HG02588 (cell line): ENCODE results near the gene CLMP.

ENCODE experiments used
- ATAC-seq: cut with Tn5 transposase; IDR thresholded peaks from one replicate; pipeline ENCODE4 v1.9.1; 2021; ENCODE audit warnings: mild to moderate bottlenecking, moderate library complexity; ENCODE audit not compliant: unreplicated experiment

CLMP gene

DNA sequence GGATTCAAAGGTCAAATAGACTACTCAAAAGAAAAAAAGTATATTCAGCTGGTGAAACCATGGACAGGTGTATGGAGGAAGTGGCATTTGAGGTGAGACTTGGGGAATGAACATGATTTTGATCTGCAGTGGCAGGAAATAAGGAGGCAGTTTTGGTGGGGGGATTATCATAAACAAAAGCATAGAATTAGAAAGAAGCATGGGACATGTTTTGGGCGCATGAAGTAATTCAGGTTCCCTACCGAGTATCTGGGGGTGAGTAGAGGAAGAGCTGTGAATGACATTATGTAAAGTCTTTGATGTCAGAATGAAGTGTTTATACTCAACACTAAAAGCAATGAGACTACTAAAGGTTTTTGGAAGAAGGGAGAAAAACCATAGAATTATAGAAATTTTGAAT lies 3.1 kb downstream of the CLMP start:
- no peak for ATAC-seq

GRCh38 chr11:123190518-123190917 lies 4.5 kb downstream of the CLMP start:
- no peak for ATAC-seq

- ATAC-seq, result no peak
Measured at GRCh38 chr11:123188508-123189165, 6.4 kb downstream of the CLMP start.

DNA sequence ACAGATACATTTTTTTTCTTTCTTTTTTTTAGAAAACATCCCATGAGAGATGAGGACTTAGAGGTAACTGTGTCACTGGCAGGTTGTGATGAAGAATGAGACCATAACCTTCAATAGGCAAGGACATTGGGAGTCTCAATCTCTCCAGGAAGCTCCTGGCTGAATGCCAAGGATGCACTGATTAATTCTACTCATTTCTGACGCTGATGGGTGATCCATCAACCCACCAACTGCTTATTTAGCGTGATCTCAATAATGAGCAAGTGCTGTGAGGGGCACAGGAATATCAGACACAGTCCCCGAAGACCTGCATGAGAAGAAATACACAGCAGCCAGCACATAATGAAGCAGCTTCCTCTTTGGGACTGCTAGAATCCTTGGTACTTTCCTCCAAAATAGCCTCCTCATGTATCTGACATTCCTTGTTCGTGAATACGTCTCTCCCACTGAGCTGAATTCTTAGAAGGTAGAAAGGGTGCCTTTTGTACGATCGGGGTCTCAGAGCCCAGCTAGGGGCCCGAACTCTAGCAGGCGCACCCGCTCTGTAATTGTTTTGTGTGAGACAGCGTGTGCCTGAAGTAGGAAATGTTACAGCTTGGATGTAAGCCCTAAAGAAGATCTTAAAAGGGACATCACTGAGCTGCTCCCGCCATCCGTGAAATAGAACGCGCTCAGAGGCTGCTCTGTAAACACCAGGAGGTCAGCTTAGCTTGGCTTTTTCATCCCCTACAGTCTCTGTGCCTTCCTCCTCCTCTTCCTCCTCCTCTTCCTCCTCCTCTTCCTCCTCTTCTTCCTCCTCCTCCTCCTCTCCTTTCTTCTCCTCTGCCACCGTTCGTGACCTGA lies 7.2 kb downstream of the CLMP start:
- ATAC-seq, result no peak

DNA sequence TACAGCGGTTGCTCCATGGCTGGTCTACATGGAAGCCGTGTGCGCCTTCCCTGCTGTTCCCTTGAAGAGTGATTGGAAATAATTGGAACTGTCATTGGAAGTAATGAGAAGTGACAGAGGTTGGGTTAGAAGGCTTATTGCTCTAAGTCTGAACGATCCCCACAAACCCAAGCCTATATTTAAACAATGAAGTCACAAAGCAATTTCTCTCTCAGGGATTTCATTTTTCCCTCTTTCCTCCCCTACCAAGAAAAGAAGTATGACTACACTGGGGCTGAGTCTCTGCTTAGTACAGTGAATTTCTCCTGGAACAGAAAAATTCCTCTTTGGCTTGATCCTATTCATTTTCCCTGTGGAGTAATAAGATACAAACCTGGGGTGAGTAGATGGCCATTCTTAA lies 7.8 kb downstream of the CLMP start:
- no peak for ATAC-seq

- ATAC-seq, result no peak
Measured at GRCh38 chr11:123186286-123186685, 8.8 kb downstream of the CLMP start.

- ATAC-seq, result no peak
Measured at GRCh38 chr11:123185326-123185725, 9.7 kb downstream of the CLMP start.

DNA sequence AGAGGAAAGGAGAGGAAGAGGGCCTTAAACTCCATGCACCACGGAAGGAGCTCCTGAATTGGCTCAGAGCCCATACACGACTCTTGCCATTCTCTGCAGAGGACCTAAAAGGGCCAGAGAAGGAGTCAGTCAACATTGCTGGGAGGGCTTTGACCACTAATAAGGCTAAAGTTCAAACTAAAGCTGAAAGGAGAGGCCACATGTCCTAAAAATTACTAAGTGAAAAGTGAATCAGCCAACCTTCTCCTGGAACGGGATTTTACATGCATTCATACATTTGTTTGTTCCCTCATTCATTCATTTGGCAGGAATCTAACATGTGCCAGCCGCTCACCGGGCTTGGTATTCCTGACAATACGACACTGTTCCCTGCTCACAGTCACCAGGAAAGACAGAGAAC lies 10.5 kb downstream of the CLMP start:
- no peak for ATAC-seq

GRCh38 chr11:123183391-123184099 lies 11.5 kb downstream of the CLMP start:
- ATAC-seq, result no peak

DNA sequence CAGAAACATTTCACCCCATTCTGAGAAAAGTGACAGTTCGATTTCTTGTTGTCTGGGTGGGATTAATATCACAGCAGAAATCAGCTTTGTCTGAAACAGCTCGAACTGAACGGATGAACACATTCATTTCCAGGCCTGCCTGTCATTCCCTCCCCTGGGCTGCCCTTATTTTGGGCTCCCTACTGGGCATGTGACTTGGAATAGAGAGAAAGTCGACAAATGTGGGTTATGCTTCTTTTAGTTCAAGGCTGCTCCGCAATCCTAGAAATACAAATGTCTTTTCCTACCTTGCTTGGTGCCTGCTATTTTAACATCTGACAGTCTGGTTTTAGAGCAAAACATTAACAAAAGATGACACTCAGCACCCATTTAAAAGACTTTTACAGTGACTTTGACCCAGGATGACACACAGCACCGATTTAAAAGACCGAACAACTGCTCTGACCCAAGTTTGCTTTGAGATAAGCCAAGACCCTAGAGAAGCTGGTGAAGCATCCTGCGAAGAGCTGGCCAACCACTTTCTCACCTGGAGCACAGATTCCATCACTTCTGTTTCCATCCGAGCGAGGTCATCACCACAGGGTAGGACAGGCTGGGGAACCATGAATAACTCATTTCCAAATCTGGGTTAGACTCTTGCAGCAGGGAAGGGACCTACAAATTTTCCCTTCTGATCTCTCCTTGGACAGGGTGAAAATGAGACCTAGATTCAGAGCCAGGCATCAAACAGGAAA lies 13.1 kb downstream of the CLMP start:
- ATAC-seq, result no peak

- ATAC-seq, result no peak
Measured at GRCh38 chr11:123181075-123181474, 14.0 kb downstream of the CLMP start.

DNA sequence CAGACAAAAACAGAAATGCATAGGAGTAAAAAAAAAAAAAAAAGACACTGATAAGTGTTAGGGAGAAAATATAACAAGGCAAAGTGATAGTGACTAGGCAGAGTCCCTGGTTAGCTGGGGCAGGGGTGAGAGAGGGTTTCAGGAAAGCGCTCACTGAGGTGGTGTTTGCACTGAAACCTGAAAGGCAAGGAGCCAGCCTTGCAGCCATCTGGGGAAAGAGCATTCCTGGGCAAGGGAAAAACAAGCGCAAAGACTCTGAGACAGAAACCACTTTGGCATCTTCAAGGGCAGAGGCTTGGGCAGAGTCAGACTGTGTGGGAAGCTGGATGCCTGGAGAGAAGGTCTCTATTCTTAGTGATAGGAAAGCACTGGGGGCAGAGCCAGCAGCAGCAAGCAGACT lies 14.5 kb downstream of the CLMP start:
- no peak for ATAC-seq

- ATAC-seq, result no peak
Measured at GRCh38 chr11:123180166-123180565, 14.9 kb downstream of the CLMP start.

DNA sequence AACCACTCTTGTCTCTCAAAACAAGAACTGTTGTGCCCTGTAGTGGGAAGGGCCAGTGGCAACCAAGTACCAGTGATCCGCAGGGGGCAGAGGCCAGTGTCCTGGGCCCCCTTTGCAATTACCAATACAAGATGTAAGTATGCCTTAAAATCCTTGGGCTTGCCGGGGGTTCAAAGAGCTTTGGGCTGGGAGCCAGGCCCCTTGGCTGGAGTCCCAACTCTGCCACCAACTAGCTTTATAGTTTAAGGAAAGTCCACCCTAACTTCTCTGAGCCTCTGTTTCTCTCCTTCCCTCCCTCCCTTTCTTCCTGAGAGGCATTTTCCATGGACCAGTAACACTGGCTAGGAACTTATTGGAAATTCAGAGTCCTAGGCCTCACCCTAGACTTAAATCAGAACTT lies 15.5 kb downstream of the CLMP start:
- no peak for ATAC-seq

- ATAC-seq, result no peak
Measured at GRCh38 chr11:123178186-123178585, 16.9 kb downstream of the CLMP start.

GRCh38 chr11:123176785-123177184 lies 18.3 kb downstream of the CLMP start:
- ATAC-seq, result no peak

DNA sequence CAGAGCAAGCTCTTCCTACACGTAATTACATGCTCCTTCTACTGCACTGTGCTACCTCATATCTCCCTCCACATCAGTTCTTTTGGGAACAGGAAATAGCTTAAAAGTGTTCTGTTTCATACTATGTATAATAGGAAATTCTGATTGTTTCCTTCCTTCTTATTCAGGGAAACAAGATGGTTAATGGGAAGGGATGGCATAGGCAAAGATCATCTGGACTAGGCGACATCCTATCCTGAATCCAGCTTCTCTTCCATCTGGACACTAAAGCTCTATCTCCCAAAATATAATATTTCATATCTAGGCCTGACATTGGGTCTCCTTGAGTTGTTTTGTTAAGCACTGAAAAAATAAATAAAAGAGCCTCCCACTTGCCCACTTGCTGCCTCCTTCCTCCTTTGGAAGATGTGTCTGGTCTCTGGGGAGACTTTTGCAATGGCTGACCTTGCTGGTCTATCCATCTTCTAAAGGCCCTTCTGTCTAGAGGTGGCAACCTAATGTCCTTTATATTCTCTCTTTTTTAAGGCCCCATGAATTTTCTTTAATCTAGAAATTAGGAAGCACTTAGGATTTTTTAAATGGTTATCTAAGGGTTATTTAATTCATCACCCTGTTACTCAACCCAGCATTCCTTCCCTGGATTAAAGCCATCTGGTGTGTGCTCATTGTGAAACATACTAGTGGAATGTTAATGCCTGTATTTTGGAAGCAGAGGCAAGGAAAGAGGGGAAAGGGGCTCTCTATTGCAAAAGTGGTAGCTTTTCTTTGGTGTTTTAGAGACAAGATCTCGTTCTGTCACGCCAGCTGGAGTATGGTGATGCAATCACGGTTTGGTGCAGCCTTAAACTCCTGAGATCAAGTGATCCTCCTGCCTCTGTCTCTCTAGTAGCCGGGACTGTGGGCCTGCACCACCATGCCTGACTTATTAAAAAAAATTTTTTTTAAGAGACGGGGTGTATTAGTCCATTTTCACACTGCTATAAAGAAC lies 20.6 kb downstream of the CLMP start:
- ATAC-seq, result no peak

DNA sequence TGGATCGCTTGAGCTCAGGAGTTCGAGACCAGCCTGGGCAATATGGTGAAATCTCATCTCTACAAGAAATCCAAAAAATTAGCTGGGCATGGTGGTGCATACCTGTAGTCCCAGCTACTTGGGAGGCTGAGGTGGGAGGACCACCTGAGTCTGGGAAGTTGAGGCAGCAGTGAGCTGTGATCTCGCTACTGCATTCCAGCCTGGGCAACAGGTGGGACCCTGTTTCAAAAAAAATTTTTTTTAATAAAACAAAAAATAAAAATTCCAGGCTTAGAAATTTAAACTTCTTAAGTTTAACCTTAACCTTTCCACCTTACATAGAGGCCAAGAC lies 21.2 kb downstream of the CLMP start:
- ATAC-seq, result no peak

DNA sequence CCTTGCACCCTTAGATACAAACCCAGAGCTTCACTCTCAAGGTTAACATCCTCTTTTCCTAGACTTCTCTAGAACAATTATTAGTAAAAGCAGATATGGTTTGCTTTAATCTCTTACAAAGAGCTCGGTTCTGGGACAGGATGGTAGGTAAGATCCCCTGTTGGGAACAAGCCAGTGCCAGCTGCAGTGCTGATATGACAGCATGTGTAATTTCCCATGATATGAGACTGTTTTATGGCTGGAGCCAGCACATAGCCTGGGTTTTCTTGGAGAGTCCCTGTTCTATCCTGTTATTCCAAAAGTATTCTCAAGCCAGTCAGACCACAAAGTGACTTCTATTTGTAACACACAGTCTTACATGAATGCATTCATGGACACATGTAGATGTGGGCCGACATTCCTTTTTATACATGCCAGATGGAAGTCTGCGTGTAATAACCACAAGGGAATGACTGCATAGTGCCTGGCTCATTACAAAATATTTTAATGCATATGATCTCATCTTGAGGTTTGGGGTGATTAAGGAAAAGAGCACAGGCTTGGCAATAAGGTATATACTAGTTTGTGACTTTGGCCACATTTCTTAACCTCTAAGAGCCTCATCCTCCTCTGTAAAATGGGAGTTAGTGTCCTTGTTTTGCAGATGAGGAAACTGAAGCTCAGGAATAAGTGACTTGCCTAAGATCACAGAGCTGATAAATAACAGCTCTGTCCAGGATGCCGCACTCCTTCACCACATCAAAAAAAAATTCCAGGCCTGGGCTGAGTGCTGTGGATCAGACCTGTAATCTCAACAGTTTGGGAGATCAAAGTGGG lies 21.8 kb downstream of the CLMP start:
- no peak for ATAC-seq
